NCI-H1092 treated with DMSO at 0.1 percent for 48 hours (cell line): ENCODE measurements around the gene RECK.

Experiments used
- DNase-seq: peaks from one replicate; lab custom pipeline; 2025; lab: John Stamatoyannopoulos, UW

The RECK gene

GRCh38 chr9:36140086-36141084 is 103.7 kb downstream of the RECK start:
- DNase-seq, result no peak

- no peak for DNase-seq
These were observed 104.6 kb downstream of the RECK start for GRCh38 chr9:36141288-36141687.

- DNase-seq, result no peak
These were observed 105.0 kb downstream of the RECK start for GRCh38 chr9:36141761-36142160.

- no peak for DNase-seq
These were observed 106.0 kb downstream of the RECK start for GRCh38 chr9:36142510-36143244.

- DNase-seq, result no peak
These were observed 106.5 kb downstream of the RECK start for GRCh38 chr9:36143245-36143641.

GRCh38 chr9:36144309-36145232 is 107.9 kb downstream of the RECK start:
- DNase-seq, result no peak

- DNase-seq, result no peak
These were observed 109.3 kb downstream of the RECK start for GRCh38 chr9:36145970-36146369.

- no peak for DNase-seq
These were observed 109.9 kb downstream of the RECK start for GRCh38 chr9:36146651-36147050.

- no peak for DNase-seq
These were observed 110.9 kb downstream of the RECK start for GRCh38 chr9:36147441-36148175.

- no peak for DNase-seq
These were observed 111.8 kb downstream of the RECK start for GRCh38 chr9:36148311-36149051.

- DNase-seq, result no peak
These were observed 112.5 kb downstream of the RECK start for GRCh38 chr9:36149197-36149596.

GRCh38 chr9:36150574-36151315 is 114.0 kb downstream of the RECK start:
- DNase-seq, result no peak

- no peak for DNase-seq
These were observed 114.8 kb downstream of the RECK start for GRCh38 chr9:36151316-36152210.

- no peak for DNase-seq
These were observed 116.2 kb downstream of the RECK start for GRCh38 chr9:36152741-36153438.

GRCh38 chr9:36153746-36154145 is 117.0 kb downstream of the RECK start:
- DNase-seq, result no peak

GRCh38 chr9:36154331-36154952 is 117.7 kb downstream of the RECK start:
- no peak for DNase-seq

- DNase-seq, result no peak
These were observed 119.4 kb downstream of the RECK start for GRCh38 chr9:36156116-36156515.

- no peak for DNase-seq
These were observed 121.4 kb downstream of the RECK start for GRCh38 chr9:36158122-36158521.
